HG03066 (cell line): ENCODE results near the gene CHST10.

Experiments
- ATAC-seq: cut with Tn5 transposase; IDR thresholded peaks from one replicate; pipeline ENCODE4 v1.9.1; 2021; ENCODE audit warnings: low read depth; ENCODE audit not compliant: unreplicated experiment

The CHST10 gene

GRCh38 chr2:100417711-100418124 is 250 bp upstream of the CHST10 start:
- no peak for ATAC-seq

GRCh38 chr2:100416397-100416934 is 1.0 kb downstream of the CHST10 start:
- no peak for ATAC-seq

GRCh38 chr2:100413571-100413970 is 3.9 kb downstream of the CHST10 start:
- no peak for ATAC-seq

DNA sequence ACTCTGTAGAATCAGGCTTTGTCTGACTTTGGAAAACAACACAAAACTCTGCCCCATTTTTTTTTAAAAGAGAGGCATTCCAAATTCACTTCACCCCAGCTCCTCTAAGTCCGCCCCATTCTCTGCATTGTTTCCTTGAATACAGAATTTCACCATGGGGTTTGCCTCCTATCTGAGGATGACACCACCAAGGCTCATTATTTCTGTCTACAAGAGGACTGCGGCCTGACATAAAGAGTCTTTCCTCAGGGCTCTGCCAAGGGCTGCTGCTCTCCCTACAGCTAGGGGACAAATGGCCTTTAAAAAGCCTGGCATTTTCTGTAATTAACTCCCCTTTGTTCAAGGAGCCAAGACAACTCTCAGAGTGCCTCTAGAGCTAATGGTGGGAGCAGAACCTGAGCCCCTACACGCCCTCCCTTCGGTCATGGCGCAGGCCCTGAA is 4.6 kb downstream of the CHST10 start:
- ATAC-seq = no peak

- no peak for ATAC-seq
Observed at GRCh38 chr2:100412466-100412865, 5.0 kb downstream of the CHST10 start.

DNA sequence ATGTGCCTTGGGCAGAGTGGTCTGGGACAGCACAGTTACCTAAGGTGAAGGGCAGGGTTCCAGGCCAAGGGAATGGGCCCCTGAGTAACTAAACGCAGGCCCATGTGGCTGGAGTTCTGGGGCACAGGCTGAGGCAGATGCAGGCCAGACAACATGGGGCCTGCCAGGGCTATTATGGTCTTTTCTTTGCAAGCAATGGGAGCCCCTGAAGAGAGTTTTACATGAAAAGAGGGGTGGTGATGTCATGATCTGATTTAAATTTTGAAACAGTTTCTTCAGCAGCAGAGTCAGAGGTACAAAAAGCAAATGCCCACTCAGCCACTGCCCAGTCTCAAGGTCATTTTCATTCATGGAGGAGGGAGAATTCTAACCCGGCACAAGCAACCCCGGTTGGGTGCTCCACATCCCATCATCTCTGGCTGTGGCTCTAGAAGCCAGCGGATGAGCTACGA is 5.6 kb downstream of the CHST10 start:
- ATAC-seq = no peak

- ATAC-seq = no peak
Observed at GRCh38 chr2:100409975-100410647, 7.4 kb downstream of the CHST10 start.

- ATAC-seq = no peak
Observed at GRCh38 chr2:100409461-100409860, 8.0 kb downstream of the CHST10 start.

DNA sequence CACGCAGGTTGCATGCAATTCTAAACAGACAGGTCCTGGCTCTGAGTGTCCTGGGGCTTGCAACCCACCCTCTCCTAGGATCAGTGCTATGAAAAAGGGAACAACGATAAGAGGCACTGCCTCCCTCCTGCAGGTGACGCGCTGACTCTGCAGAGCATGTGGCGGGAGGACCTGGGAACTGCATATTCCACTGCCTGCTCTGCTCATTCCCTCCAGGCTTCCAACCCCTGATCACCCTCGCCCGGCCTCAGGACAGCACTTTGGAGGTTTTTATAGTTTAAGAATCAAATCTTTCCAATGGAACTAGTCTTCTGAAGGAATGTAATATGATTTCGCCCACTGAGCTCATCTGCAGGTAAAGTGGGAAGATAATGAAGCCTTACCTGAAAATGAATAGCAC is 8.5 kb downstream of the CHST10 start:
- no peak for ATAC-seq

- no peak for ATAC-seq
Observed at GRCh38 chr2:100408104-100408503, 9.4 kb downstream of the CHST10 start.

- no peak for ATAC-seq
Observed at GRCh38 chr2:100407563-100407962, 9.9 kb downstream of the CHST10 start.

DNA sequence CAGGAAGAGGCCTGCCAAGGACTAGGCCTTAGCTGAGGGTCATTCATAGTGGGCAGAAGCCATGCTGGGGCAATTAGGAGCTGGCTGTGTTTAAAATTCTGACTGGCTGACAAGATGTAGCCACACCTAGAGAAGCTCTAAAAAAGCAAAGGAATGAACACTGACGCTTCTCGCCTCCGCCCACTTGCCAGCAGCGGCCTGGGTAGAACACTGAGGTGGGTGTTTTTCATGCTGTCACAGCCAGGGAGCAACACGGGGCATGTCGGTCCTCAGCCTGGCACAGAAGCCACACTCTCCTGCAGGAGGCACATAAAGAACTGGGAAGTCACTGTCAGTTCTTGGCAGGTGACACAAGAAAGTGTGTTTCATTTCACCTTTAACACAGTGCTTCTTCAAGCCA is 10.4 kb downstream of the CHST10 start:
- no peak for ATAC-seq

DNA sequence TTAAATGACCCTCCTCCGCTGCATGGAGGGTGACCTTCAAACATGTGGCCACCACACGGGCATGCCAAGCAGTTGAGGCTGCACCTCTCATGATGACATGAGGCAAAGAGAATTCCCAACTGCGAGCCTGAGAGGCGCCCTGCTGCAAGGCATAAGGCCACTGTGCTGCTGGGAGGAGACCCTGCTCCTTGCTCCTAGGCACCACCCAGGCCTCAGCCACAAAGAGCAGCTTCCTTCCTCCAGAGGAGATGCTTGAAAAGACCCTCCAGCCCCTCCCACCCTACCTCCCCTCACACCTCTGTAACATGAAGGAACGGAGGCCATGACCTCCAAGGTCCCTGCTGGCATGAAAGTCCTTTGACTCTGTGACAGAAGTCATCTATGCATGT is 11.4 kb downstream of the CHST10 start:
- ATAC-seq = no peak

GRCh38 chr2:100405403-100406119 is 11.9 kb downstream of the CHST10 start:
- no peak for ATAC-seq

- no peak for ATAC-seq
Observed at GRCh38 chr2:100404411-100404810, 13.1 kb downstream of the CHST10 start.

GRCh38 chr2:100403722-100404121 is 13.7 kb downstream of the CHST10 start:
- no peak for ATAC-seq

- no peak for ATAC-seq
Observed at GRCh38 chr2:100401268-100401667, 16.2 kb downstream of the CHST10 start.

DNA sequence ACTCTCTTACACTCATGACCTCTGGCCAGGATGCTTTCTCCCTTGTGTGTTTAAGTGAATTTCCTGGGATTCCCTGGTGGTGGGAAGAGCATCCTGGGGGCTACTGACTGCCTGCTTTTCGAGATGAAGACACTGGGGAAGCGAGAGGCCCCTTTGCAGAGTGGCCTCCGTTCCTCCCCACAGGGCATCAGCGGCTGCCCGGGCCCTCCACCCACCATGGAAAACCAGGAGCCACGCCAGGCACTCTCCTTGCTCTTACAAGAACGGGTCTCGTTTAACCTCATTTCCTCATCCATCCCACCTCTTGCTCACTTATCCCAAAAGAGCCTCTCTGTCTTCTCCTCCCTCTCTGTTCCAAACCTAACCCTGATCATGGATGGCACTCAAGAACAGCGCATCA is 17.8 kb downstream of the CHST10 start:
- ATAC-seq = no peak

DNA sequence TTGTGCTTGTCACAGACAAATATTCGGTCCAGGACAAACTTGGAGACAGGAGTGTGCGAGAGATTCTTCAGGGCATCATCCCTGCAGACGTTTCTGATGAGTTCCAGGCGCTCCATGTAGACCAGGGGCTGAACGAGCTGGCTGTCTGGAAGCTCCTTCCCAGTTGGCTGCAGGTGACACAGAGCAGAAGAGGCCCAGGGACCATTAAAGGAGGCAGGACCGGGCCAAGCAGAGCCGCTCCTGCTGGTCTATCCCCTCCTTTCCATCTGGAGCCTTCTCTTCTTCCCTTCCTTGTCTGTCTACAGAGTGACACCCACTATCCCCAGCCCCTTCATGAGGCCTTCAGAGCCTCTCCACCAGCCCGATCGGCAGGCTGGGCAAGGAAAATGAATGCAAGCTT is 19.5 kb downstream of the CHST10 start:
- ATAC-seq = no peak

DNA sequence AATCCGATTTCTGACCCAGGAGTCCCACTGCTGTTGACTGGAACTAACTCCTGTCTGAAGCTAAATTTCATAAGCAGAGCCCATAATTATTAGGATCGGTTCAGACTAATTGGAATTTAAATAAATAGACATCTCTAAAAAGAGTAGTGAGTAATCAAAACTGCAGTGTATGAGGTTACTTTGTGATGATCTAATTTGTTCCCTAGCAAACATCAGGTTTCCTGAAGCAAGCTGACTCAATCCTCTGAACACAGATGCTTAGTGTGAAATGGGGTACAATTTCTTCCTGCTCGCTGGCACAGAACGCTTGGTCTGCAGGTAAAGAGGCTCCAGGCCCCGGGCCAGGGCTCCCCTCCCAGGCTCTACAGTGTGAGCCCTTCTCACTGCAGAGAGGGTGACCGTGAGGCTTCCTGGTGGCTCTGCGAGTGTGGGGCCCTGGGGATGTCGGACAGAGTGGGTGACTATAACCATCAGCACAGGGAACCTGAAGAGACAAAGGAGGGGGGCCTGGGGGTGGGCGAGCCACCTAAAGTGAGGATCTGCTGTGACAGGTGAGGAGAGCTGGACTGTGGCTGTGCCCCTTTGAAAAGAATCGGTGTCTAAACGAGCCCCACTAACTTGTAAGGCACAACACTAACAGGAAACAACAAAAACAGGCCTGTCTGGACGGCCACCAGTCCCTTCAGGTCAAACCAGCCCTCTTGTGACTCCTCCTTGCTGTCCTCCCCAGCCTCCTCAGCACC is 20.2 kb downstream of the CHST10 start:
- no peak for ATAC-seq

DNA sequence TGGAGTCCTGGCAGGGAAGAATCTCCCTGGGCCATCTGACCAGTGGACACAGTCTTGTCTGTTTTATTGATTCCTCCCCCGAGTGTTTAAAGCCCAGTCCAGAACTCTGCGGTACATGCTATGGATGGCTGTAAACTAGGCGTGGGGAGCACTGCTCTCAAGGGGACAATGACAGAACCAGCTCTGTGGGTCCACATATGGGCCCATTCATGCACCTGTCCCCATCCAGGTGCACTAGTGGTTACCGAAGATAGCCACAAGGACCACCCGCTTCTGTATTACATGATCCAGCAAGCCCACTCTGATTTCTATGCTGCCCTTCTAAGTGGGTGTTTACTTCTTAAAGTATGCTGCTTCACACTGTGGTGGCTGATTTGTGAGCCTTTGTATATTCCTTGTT is 21.0 kb downstream of the CHST10 start:
- no peak for ATAC-seq
